GM23338 (cell line): Measurements from ENCODE around the gene DNAH10.

Experiments
- CREB1 ChIP-seq: fragments of 250-450 bp; sonication (Bioruptor Pico); IDR thresholded peaks from 2 replicates; pipeline ENCODE4 v1.5.0; 2020; ENCODE audit warnings: low read depth, mild to moderate bottlenecking, moderate library complexity
- CTCF ChIP-seq, 2 experiments: fragments of 200-600 bp in 1 of 2; sonication (generic) in 1 of 2; conservative IDR thresholded peaks; 2 replicates each; pipeline versions ENCODE4 v1.5.1 to v1.6.1; 2016 to 2017; ENCODE audit warnings: antibody characterized with exemption in 2 of 2, low read depth in 2 of 2, mild to moderate bottlenecking in 2 of 2, moderate library complexity in 1 of 2
- ETS1 ChIP-seq: IDR thresholded peaks from 2 replicates; pipeline ENCODE4 v1.6.1; 2016; ENCODE audit warnings: antibody characterized with exemption
- EZH2 ChIP-seq: fragments of 200-600 bp; sonication (generic); IDR thresholded peaks from one replicate; pipeline ENCODE4 v1.8.0; 2017; ENCODE audit warnings: antibody characterized with exemption, mild to moderate bottlenecking, low read depth; ENCODE audit not compliant: unreplicated experiment
- EZH2phosphoT487 ChIP-seq: fragments of 200-600 bp; sonication (generic); IDR thresholded peaks from one replicate; pipeline ENCODE4 v1.8.1; 2018; ENCODE audit warnings: antibody characterized with exemption; ENCODE audit not compliant: unreplicated experiment
- JUNB ChIP-seq: IDR thresholded peaks from one replicate; pipeline ENCODE4 v1.6.1; 2016; ENCODE audit warnings: antibody characterized with exemption; ENCODE audit not compliant: unreplicated experiment
- NANOG ChIP-seq: IDR thresholded peaks from 2 replicates; pipeline ENCODE4 v1.6.1; 2016; ENCODE audit warnings: antibody characterized with exemption, borderline replicate concordance
- POLR2AphosphoS5 ChIP-seq: IDR thresholded peaks from 2 replicates; pipeline ENCODE4 v1.6.1; 2016; ENCODE audit warnings: antibody characterized with exemption, low read depth
- REST ChIP-seq: IDR thresholded peaks from one replicate; pipeline ENCODE4 v1.6.1; 2018; ENCODE audit warnings: antibody characterized with exemption; ENCODE audit not compliant: unreplicated experiment
- STAT1 ChIP-seq: IDR thresholded peaks from one replicate; pipeline ENCODE4 v1.6.1; 2016; ENCODE audit warnings: antibody characterized with exemption; ENCODE audit not compliant: unreplicated experiment
- ZNF114 ChIP-seq: fragments of 250-450 bp; sonication (Bioruptor Pico); IDR thresholded peaks from 2 replicates; pipeline ENCODE4 v1.5.0; 2020; ENCODE audit warnings: mild to moderate bottlenecking, moderate library complexity
- ZNF331 ChIP-seq: fragments of 250-450 bp; sonication (Bioruptor Pico); IDR thresholded peaks from 2 replicates; pipeline ENCODE4 v1.5.0; 2020; ENCODE audit warnings: low read depth, mild to moderate bottlenecking, moderate library complexity
- ZNF462 ChIP-seq: fragments of 250-450 bp; sonication (Bioruptor Pico); IDR thresholded peaks from 2 replicates; pipeline ENCODE4 v1.5.0; 2020; ENCODE audit warnings: mild to moderate bottlenecking, moderate library complexity

- TF ChIP-seq CTCF (conservative IDR thresholded peaks at IDR 0.05; ENCODE audit: low read depth in 2 of 2) (no peak), EZH2 (no peak), REST (no peak), POLR2AphosphoS5 (no peak), ZNF331 (no peak), EZH2phosphoT487 (no peak), NANOG (no peak), CREB1 (CRISPR knock-in tag) (no peak), ZNF114 (CRISPR knock-in tag) (no peak), STAT1 (no peak), JUNB (no peak), ETS1 (no peak), ZNF462 (CRISPR knock-in tag) (no peak)
Observed at GRCh38 chr12:123832052-123832451, 70.0 kb downstream of the DNAH10 start.
